ENCODE data around the gene VPS11. TPM values are rescaled to one million over a fixed set of nuclear protein-coding genes. Genes with fewer than 3 reads are reported as not detected.

VPS11 gene
- total RNA-seq, 1 experiment from 2014 or later = 11.6 TPM

Other genes with a start within 250 kb of the VPS11 start
- not detected in 2 replicates for gene CXCR5, start 183.9 kb upstream of the VPS11 start, total RNA-seq (2014; rRNA removed; shearing (Covaris generic); ENCODE audit: low replicate concordance)
- gene BCL9L, start 141.9 kb upstream of the VPS11 start, total RNA-seq (2014; rRNA removed; shearing (Covaris generic); ENCODE audit: low replicate concordance) = 3.4 and 3.9 TPM in 2 replicates
- not detected in 2 replicates for gene UPK2, start 111.5 kb upstream of the VPS11 start, total RNA-seq (2014; rRNA removed; shearing (Covaris generic); ENCODE audit: low replicate concordance)
- gene FOXR1, start 96.1 kb upstream of the VPS11 start, total RNA-seq (2014; rRNA removed; shearing (Covaris generic); ENCODE audit: low replicate concordance) = not detected in 2 replicates
- gene CENATAC, start 69.7 kb upstream of the VPS11 start, total RNA-seq (2014; rRNA removed; shearing (Covaris generic); ENCODE audit: low replicate concordance) = 2.8 and 6.6 TPM in 2 replicates
- 1,530 and 1,545 TPM in 2 replicates for gene RPS25, start 49.5 kb upstream of the VPS11 start, total RNA-seq (2014; rRNA removed; shearing (Covaris generic); ENCODE audit: low replicate concordance)
- gene TRAPPC4, start 49.1 kb upstream of the VPS11 start, total RNA-seq (2014; rRNA removed; shearing (Covaris generic); ENCODE audit: low replicate concordance) = 77.2 and 80.8 TPM in 2 replicates
- gene SLC37A4, start 36.9 kb upstream of the VPS11 start, total RNA-seq (2014; rRNA removed; shearing (Covaris generic); ENCODE audit: low replicate concordance) = 18.5 and 28.3 TPM in 2 replicates
- gene HYOU1, start 10.6 kb upstream of the VPS11 start, total RNA-seq (2014; rRNA removed; shearing (Covaris generic); ENCODE audit: low replicate concordance) = 74.1 and 92.8 TPM in 2 replicates
- gene HMBS, start 17.1 kb downstream of the VPS11 start, total RNA-seq (2014; rRNA removed; shearing (Covaris generic); ENCODE audit: low replicate concordance) = 56.3 and 66.6 TPM in 2 replicates
- 13.1 and 24.2 TPM in 2 replicates for gene DPAGT1, start 34.0 kb downstream of the VPS11 start, total RNA-seq (2014; rRNA removed; shearing (Covaris generic); ENCODE audit: low replicate concordance)
- 2.5 and 3.2 TPM in 2 replicates for gene C2CD2L, start 39.5 kb downstream of the VPS11 start, total RNA-seq (2014; rRNA removed; shearing (Covaris generic); ENCODE audit: low replicate concordance)
- 7.7 and 11.0 TPM in 2 replicates for gene HINFP, start 53.8 kb downstream of the VPS11 start, total RNA-seq (2014; rRNA removed; shearing (Covaris generic); ENCODE audit: low replicate concordance)
- not detected in 2 replicates for gene ABCG4, start 81.2 kb downstream of the VPS11 start, total RNA-seq (2014; rRNA removed; shearing (Covaris generic); ENCODE audit: low replicate concordance)
- 35.8 and 43.3 TPM in 2 replicates for gene NLRX1, start 100.9 kb downstream of the VPS11 start, total RNA-seq (2014; rRNA removed; shearing (Covaris generic); ENCODE audit: low replicate concordance)
- 0.61 and 0.95 TPM in 2 replicates for gene NHERF4, start 117.7 kb downstream of the VPS11 start, total RNA-seq (2014; rRNA removed; shearing (Covaris generic); ENCODE audit: low replicate concordance)
- gene CBL, start 138.5 kb downstream of the VPS11 start, total RNA-seq (2014; rRNA removed; shearing (Covaris generic); ENCODE audit: low replicate concordance) = 3.7 and 6.4 TPM in 2 replicates
- 0.27 TPM in 1 of 2 replicates, not detected in the other for gene MCAM, start 249.3 kb downstream of the VPS11 start, total RNA-seq (2014; rRNA removed; shearing (Covaris generic); ENCODE audit: low replicate concordance)